ENCODE data around the gene STRADB. TPM values are rescaled to one million over a fixed set of nuclear protein-coding genes. Genes with fewer than 3 reads are reported as not detected.

The STRADB gene
- polyA plus RNA-seq, 3 donors, result 6.9 to 25.6 (median 22.0) TPM

DNA sequence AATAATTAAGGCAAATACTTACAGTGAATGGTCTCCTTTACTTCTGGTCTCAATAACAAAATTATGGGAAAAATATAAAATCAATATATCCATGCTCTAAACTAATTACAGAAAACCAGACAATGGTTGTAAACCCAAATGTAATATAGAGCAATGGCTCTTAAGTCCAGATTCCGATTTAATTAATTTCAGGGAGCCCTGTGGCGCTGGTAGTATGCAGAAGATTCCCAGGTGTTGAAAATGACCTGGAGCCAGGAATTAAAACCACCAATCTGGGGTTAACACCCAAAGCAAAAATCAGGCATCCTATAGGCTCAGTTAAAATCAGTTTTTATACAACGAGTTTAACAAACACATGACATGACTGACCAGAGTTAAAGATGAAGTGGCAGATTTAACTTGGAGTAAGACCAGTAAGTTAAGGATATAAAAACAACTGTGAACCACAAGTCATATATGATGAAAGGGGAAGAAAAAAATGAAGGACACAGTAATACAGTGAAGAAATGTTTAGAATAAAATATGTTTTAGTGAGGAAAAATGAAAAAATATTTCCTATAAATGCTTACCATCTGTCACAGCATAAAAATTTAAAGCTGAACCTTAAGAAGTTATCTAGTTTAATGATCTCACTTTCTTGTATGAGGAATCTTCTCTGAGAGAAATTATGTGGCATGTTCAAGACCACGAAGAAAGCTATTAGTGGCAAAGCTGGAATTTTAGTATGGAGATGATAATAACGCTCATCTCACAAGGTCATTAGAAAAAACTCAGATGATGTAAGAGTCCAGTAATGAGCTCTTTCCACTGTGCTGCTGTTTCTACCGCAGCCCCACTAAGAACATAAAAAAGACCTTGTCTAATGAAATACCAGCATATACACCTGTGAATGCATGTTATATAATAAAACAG lies 48.6 kb upstream of the STRADB start:
- no peak overlapping the region for H2AFZ ChIP-seq (ENCODE audit: insufficient read depth, low read depth, low read length, poor library complexity, severe bottlenecking)
- intact Hi-C loops (cut with micrococcal nuclease), result no loop called here
- H3K9ac ChIP-seq (ENCODE audit: insufficient read depth, low read length, poor library complexity, severe bottlenecking), result no peak overlapping the region
- no peaks in the 10 kb centered on the region for H4K20me1 ChIP-seq (ENCODE audit: insufficient read depth, low read length)
- no peaks in the 10 kb centered on the region for H3K79me2 ChIP-seq (ENCODE audit: insufficient read depth, low read length)
- no peaks in the 10 kb centered on the region for H3K9me3 ChIP-seq (replicated peaks in 1 of 2; ENCODE audit: control insufficient read depth in 1 of 2, insufficient read depth in 1 of 2, low read length in 2 of 2)
- no peak overlapping the region for H3K4me3 Mint-ChIP-seq
- peaks cover 0 to 2% (median 0%) of the 10 kb centered on the region in 3 donors for H3K27me3 Mint-ChIP-seq (ENCODE audit: low read depth in 3 of 3)
- TF ChIP-seq, protein P1, sequence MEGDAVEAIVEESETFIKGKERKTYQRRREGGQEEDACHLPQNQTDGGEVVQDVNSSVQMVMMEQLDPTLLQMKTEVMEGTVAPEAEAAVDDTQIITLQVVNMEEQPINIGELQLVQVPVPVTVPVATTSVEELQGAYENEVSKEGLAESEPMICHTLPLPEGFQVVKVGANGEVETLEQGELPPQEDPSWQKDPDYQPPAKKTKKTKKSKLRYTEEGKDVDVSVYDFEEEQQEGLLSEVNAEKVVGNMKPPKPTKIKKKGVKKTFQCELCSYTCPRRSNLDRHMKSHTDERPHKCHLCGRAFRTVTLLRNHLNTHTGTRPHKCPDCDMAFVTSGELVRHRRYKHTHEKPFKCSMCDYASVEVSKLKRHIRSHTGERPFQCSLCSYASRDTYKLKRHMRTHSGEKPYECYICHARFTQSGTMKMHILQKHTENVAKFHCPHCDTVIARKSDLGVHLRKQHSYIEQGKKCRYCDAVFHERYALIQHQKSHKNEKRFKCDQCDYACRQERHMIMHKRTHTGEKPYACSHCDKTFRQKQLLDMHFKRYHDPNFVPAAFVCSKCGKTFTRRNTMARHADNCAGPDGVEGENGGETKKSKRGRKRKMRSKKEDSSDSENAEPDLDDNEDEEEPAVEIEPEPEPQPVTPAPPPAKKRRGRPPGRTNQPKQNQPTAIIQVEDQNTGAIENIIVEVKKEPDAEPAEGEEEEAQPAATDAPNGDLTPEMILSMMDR (IDR thresholded peaks at IDR 0.05), result no peak
- H3K4me1 Mint-ChIP-seq, result peaks cover 12% of the 10 kb centered on the region
- no peak overlapping the region for H3K27ac ChIP-seq (ENCODE audit: low read depth in 1 of 2, low read length in 2 of 2)
- no peak overlapping the region for H3K4me3 ChIP-seq (replicated peaks in 1 of 3; ENCODE audit: low read depth in 2 of 3, low read length in 3 of 3)
- H3K36me3 ChIP-seq (replicated peaks in 1 of 2; ENCODE audit: control insufficient read depth in 1 of 2, insufficient read depth in 2 of 2, low read length in 2 of 2), result peaks cover 18 to 50% of the 10 kb centered on the region in 2 donors
- DNase-seq, result no peak
- no peaks in the 10 kb centered on the region for H3K9me3 Mint-ChIP-seq
- no peaks in the 10 kb centered on the region for H3K27me3 ChIP-seq (ENCODE audit: control insufficient read depth in 2 of 2, insufficient read depth in 2 of 2, low read length in 2 of 2)
- H3K27ac Mint-ChIP-seq, result no peak overlapping the region
- no CpG with 5 or more reads among the region's 6 CpGs for WGBS (ENCODE audit: insufficient coverage)
- H3K36me3 Mint-ChIP-seq, result peaks cover 39 to 44% of the 10 kb centered on the region in 2 donors
- no peak overlapping the region for H3K4me2 ChIP-seq (replicated peaks; ENCODE audit: extremely low read depth, low read length, poor library complexity, severe bottlenecking)
- H3K4me1 ChIP-seq (ENCODE audit: control insufficient read depth in 1 of 2, insufficient read depth in 2 of 2, low read length in 2 of 2), result peaks cover 3 to 9% of the 10 kb centered on the region in 2 donors

DNA sequence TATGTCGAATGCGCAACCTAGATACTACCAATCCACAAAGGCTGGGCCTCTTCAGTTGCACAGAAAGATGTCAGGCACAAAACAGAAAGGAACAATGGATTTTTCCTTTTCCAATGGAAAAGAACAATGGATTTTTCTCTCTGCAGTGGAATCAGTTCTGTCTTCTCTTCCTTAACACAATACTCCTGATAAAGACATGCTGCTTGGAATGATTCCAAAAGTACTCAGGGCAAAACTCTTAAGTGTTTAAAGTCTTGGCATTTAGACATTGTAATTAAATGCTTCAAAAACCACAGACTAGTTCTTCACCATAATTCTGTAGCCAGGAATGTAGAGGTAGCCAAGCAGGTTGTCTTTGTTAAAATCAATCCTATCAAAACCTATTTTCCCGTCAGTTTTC lies 47.7 kb upstream of the STRADB start:
- H3K9me3 ChIP-seq (replicated peaks in 1 of 2; ENCODE audit: control insufficient read depth in 1 of 2, insufficient read depth in 1 of 2, low read length in 2 of 2), result no peaks in the 10 kb centered on the region
- DNase-seq, result no peak
- peaks cover 0 to 2% (median 0%) of the 10 kb centered on the region in 3 donors for H3K27me3 Mint-ChIP-seq (ENCODE audit: low read depth in 3 of 3)
- no peak overlapping the region for H2AFZ ChIP-seq (ENCODE audit: insufficient read depth, low read depth, low read length, poor library complexity, severe bottlenecking)
- no peak overlapping the region for H3K27ac ChIP-seq (ENCODE audit: low read depth in 1 of 2, low read length in 2 of 2)
- H3K79me2 ChIP-seq (ENCODE audit: insufficient read depth, low read length), result no peaks in the 10 kb centered on the region
- H3K36me3 ChIP-seq (replicated peaks in 1 of 2; ENCODE audit: control insufficient read depth in 1 of 2, insufficient read depth in 2 of 2, low read length in 2 of 2), result peaks cover 12 to 40% of the 10 kb centered on the region in 2 donors
- H3K36me3 Mint-ChIP-seq, result peaks cover 35 to 36% of the 10 kb centered on the region in 2 donors
- no peak overlapping the region for H3K4me2 ChIP-seq (replicated peaks; ENCODE audit: extremely low read depth, low read length, poor library complexity, severe bottlenecking)
- H3K4me3 Mint-ChIP-seq, result no peak overlapping the region
- no peak overlapping the region for H3K4me3 ChIP-seq (replicated peaks in 1 of 3; ENCODE audit: low read depth in 2 of 3, low read length in 3 of 3)
- H3K9ac ChIP-seq (ENCODE audit: insufficient read depth, low read length, poor library complexity, severe bottlenecking), result no peak overlapping the region
- 100% methylated on average over 2 of the region's 3 CpGs for WGBS (ENCODE audit: insufficient coverage)
- no peaks in the 10 kb centered on the region for H3K27me3 ChIP-seq (ENCODE audit: control insufficient read depth in 2 of 2, insufficient read depth in 2 of 2, low read length in 2 of 2)
- H3K27ac Mint-ChIP-seq, result no peak overlapping the region
- TF ChIP-seq, protein P1 (IDR thresholded peaks at IDR 0.05), result no peak
- H3K4me1 ChIP-seq (ENCODE audit: control insufficient read depth in 1 of 2, insufficient read depth in 2 of 2, low read length in 2 of 2), result peaks cover 3 to 9% of the 10 kb centered on the region in 2 donors
- H4K20me1 ChIP-seq (ENCODE audit: insufficient read depth, low read length), result no peaks in the 10 kb centered on the region
- no peaks in the 10 kb centered on the region for H3K9me3 Mint-ChIP-seq
- intact Hi-C loops (cut with micrococcal nuclease), result no loop called here
- peaks cover 13% of the 10 kb centered on the region for H3K4me1 Mint-ChIP-seq

Measured in CD14-positive monocyte (primary cell).